K562 (cell line): ENCODE measurements around the gene WWTR1.

ENCODE experiments used
- CBX3 ChIP-seq, 2 experiments: IDR thresholded peaks; 1 replicate in 1 of 2; 2 replicates in 1 of 2; pipeline ENCODE4 v1.6.1; 2012; ENCODE audit warnings: inconsistent platforms in 2 of 2, low read length in 2 of 2, borderline replicate concordance in 1 of 2, control low read depth in 1 of 2
- CBX8 ChIP-seq: fragments of 200-600 bp; sonication (generic); IDR thresholded peaks from 2 replicates; pipeline ENCODE4 v1.6.1; 2012; ENCODE audit warnings: borderline replicate concordance, mixed run types, low read depth, mild to moderate bottlenecking, moderate library complexity, mixed read lengths, low read length, control low read depth, inconsistent platforms; ENCODE audit not compliant: poor library complexity, severe bottlenecking; ENCODE audit errors: extremely low read depth
- ELK1 ChIP-seq: sonication (generic); formaldehyde crosslinking; IDR thresholded peaks from 2 replicates; pipeline ENCODE4 v1.8.1; 2022; ENCODE audit warnings: missing genetic modification reagents
- FOXA3 ChIP-seq, 2 experiments: fragments of 450-650 bp in 1 of 2; sonication (generic) in 1 of 2; formaldehyde crosslinking; IDR thresholded peaks in 1 of 2; conservative IDR thresholded peaks in 1 of 2; 2 replicates each; pipeline versions ENCODE4 v1.4.0 to v1.8.0; 2020 to 2022; ENCODE audit warnings: mild to moderate bottlenecking in 2 of 2, missing genetic modification reagents in 1 of 2
- GABPB1 ChIP-seq: sonication (generic); formaldehyde crosslinking; IDR thresholded peaks from 2 replicates; pipeline ENCODE4 v1.8.0; 2022; ENCODE audit warnings: mild to moderate bottlenecking, missing genetic modification reagents
- HDGF ChIP-seq: fragments of 450-650 bp; IDR thresholded peaks from 2 replicates; pipeline ENCODE4 v1.6.1; 2016
- PKNOX1 ChIP-seq: fragments of 450-650 bp; IDR thresholded peaks from 2 replicates; pipeline ENCODE4 v1.6.1; 2016
- POLR2AphosphoS5 ChIP-seq: IDR thresholded peaks from 2 replicates; pipeline ENCODE4 v1.6.1; 2011; ENCODE audit warnings: mild to moderate bottlenecking, low read depth, low read length, moderate library complexity; ENCODE audit not compliant: control insufficient read depth, insufficient read depth
- RHOXF2B ChIP-seq: fragments of 250-450 bp; sonication (Bioruptor Pico); conservative IDR thresholded peaks from 2 replicates; pipeline ENCODE4 v1.5.1; 2021
- SP1 ChIP-seq: sonication (generic); formaldehyde crosslinking; IDR thresholded peaks from 2 replicates; pipeline ENCODE4 v1.8.1; 2022; ENCODE audit warnings: mild to moderate bottlenecking, missing genetic modification reagents
- SRSF1 ChIP-seq: fragments of 200-400 bp; formaldehyde crosslinking; IDR thresholded peaks from 2 replicates; pipeline ENCODE4 v1.6.1; 2017; ENCODE audit warnings: mild to moderate bottlenecking, low read depth, low read length, moderate library complexity
- TF ChIP-seq, protein P1 (sequence below): fragments of 450-650 bp; IDR thresholded peaks from 2 replicates; pipeline ENCODE4 v1.6.1; 2016; ENCODE audit warnings: antibody characterized with exemption
- TF ChIP-seq, protein P2 (sequence below): sonication (generic); formaldehyde crosslinking; IDR thresholded peaks from 2 replicates; pipeline ENCODE4 v1.8.0; 2023; ENCODE audit warnings: mild to moderate bottlenecking, missing genetic modification reagents
- TF ChIP-seq, protein P3 (sequence below), 3 experiments: IDR thresholded peaks in 2 of 3; conservative IDR thresholded peaks in 1 of 3; 2 replicates each; pipeline ENCODE4 v1.5.1; 2011 to 2012; ENCODE audit warnings: low read length in 3 of 3, mild to moderate bottlenecking in 3 of 3, control low read depth in 2 of 3, improper control_type of control experiment in 1 of 3, inconsistent platforms in 1 of 3, low read depth in 1 of 3, mixed read lengths in 1 of 3, moderate library complexity in 1 of 3; ENCODE audit not compliant: insufficient read depth in 2 of 3

DNA sequence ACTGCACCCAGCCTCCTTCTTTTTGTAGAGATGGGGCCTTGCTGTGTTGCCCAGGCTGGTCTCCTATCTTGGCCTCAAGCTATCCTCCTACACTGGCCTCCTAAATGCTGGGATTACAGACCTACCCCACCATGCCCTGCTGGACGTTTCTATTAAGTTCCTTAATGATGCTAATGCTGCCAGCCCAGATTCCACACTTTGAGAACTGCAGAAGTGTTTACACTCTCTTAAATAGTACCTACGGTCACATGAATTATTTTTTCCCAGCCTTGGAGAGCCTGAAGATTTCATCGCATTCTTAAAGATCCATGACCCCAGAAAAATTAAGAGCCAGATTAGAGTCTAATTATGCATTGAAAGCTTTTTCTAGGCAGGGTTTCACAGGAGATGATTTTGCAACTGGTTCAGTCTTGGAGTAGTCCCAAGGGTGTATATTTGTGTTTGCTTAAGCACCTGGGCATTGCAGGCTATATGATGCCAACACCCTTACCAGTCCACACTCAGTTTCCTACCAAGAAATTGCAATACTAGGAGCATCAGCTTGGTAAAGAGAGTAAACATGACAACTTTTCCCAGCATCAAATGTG is 146.7 kb downstream of the WWTR1 start:
- TF ChIP-seq POLR2AphosphoS5 (no peak), FOXA3 (CRISPR knock-in tag; conservative IDR thresholded peaks at IDR 0.05 in 1 of 2, IDR thresholded peaks at IDR 0.05 in 1 of 2) (no peak), ELK1 (CRISPR knock-in tag) (no peak), CBX3 (IDR thresholded peaks at IDR 0.05; ENCODE audit: borderline replicate concordance in 1 of 2, low read length in 2 of 2) (no peak), RHOXF2B (CRISPR knock-in tag) (no peak), PKNOX1 (no peak), GABPB1 (no peak), SRSF1 (no peak), CBX8 (no peak), HDGF (no peak), SP1 (CRISPR knock-in tag) (no peak)
- TF ChIP-seq, protein P1, sequence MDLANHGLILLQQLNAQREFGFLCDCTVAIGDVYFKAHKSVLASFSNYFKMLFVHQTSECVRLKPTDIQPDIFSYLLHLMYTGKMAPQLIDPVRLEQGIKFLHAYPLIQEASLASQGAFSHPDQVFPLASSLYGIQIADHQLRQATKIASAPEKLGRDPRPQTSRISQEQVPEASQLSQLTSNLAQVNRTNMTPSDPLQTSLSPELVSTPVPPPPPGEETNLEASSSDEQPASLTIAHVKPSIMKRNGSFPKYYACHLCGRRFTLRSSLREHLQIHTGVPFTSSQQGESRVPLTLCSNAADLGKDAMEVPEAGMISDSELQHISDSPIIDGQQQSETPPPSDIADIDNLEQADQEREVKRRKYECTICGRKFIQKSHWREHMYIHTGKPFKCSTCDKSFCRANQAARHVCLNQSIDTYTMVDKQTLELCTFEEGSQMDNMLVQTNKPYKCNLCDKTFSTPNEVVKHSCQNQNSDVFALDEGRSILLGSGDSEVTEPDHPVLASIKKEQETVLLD: no peak
- TF ChIP-seq, protein P2, sequence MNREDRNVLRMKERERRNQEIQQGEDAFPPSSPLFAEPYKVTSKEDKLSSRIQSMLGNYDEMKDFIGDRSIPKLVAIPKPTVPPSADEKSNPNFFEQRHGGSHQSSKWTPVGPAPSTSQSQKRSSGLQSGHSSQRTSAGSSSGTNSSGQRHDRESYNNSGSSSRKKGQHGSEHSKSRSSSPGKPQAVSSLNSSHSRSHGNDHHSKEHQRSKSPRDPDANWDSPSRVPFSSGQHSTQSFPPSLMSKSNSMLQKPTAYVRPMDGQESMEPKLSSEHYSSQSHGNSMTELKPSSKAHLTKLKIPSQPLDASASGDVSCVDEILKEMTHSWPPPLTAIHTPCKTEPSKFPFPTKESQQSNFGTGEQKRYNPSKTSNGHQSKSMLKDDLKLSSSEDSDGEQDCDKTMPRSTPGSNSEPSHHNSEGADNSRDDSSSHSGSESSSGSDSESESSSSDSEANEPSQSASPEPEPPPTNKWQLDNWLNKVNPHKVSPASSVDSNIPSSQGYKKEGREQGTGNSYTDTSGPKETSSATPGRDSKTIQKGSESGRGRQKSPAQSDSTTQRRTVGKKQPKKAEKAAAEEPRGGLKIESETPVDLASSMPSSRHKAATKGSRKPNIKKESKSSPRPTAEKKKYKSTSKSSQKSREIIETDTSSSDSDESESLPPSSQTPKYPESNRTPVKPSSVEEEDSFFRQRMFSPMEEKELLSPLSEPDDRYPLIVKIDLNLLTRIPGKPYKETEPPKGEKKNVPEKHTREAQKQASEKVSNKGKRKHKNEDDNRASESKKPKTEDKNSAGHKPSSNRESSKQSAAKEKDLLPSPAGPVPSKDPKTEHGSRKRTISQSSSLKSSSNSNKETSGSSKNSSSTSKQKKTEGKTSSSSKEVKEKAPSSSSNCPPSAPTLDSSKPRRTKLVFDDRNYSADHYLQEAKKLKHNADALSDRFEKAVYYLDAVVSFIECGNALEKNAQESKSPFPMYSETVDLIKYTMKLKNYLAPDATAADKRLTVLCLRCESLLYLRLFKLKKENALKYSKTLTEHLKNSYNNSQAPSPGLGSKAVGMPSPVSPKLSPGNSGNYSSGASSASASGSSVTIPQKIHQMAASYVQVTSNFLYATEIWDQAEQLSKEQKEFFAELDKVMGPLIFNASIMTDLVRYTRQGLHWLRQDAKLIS (CRISPR knock-in tag): no peak
- TF ChIP-seq, protein P3, sequence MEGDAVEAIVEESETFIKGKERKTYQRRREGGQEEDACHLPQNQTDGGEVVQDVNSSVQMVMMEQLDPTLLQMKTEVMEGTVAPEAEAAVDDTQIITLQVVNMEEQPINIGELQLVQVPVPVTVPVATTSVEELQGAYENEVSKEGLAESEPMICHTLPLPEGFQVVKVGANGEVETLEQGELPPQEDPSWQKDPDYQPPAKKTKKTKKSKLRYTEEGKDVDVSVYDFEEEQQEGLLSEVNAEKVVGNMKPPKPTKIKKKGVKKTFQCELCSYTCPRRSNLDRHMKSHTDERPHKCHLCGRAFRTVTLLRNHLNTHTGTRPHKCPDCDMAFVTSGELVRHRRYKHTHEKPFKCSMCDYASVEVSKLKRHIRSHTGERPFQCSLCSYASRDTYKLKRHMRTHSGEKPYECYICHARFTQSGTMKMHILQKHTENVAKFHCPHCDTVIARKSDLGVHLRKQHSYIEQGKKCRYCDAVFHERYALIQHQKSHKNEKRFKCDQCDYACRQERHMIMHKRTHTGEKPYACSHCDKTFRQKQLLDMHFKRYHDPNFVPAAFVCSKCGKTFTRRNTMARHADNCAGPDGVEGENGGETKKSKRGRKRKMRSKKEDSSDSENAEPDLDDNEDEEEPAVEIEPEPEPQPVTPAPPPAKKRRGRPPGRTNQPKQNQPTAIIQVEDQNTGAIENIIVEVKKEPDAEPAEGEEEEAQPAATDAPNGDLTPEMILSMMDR (IDR thresholded peaks at IDR 0.05 in 2 of 3, conservative IDR thresholded peaks at IDR 0.05 in 1 of 3; ENCODE audit: insufficient read depth in 2 of 3, low read depth in 1 of 3, low read length in 3 of 3): no peak
